BJ (cell line): ENCODE results near the gene NOS1AP. TPM values are rescaled to one million over a fixed set of nuclear protein-coding genes. Genes with fewer than 3 reads are reported as not detected.

Source experiments
- CTCF ChIA-PET: fragments of 350-600 bp; formaldehyde crosslinking; extraction: SDS; loops from one replicate; lab custom pipeline; 2021; ENCODE audit warnings: antibody characterized with exemption, inconsistent platforms; lab: Yijun Ruan, JAX
- POLR2A ChIA-PET: fragments of 300-600 bp; sonication (Branson Sonifier 250); formaldehyde crosslinking; extraction: SDS; loops from one replicate; lab custom pipeline; 2021; ENCODE audit warnings: antibody characterized with exemption; lab: Charles Lee
- DNase-seq: peaks from one replicate; pipeline ENCODE4 v3.0.0-alpha.2; 2011; ENCODE audit warnings: low read depth
- H3K27me3 ChIP-seq: 2 replicates; pipeline ENCODE4 v1.6.0; 2011; ENCODE audit warnings: low read length; ENCODE audit not compliant: control insufficient read depth, insufficient read depth
- H3K36me3 ChIP-seq: 2 replicates; pipeline ENCODE4 v1.5.1; 2011; ENCODE audit warnings: low read length; ENCODE audit not compliant: control insufficient read depth, insufficient read depth
- H3K4me3 ChIP-seq: 2 replicates; pipeline ENCODE4 v1.5.1; 2011; ENCODE audit warnings: low read depth, mild to moderate bottlenecking, control low read depth, low read length
- polyA plus RNA-seq: library from polyadenylated mRNA; depleted of rRNA; stranded (reverse); fragments of >200 nt; gene quantifications from 2 replicates; pipeline ENCODE4 v1.2.3, GENCODE V29; 2011
- TF ChIP-seq, protein P1 (sequence below): IDR thresholded peaks from 2 replicates; pipeline ENCODE4 v1.5.1; 2011; ENCODE audit warnings: low read depth, mild to moderate bottlenecking, control low read depth, inconsistent platforms, low read length, moderate library complexity; ENCODE audit not compliant: insufficient read depth

NOS1AP gene
- polyA plus RNA-seq, 1 experiment: 0.50 TPM

DNA sequence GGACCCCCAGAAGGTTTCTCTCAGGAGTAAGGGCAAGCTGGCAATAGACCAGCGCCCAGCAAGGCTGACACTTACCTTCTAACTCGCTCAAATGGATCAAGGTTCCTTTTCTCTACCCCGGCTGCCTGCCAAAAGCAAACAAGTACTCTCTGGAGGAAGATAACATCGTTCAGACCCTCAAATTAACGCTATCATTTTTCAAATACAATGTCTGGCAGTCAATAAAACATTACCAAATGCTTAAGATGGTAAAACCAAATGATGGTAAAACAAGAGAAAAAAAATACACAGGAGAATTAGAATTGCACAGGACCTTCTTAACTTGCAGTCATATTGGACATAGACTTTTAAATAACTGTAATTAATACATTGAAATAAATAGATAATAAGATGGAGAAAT, 159.1 kb downstream of the NOS1AP start:
- ChIA-PET POLR2A (no interaction called here), CTCF (no interaction called here)
- TF ChIP-seq, protein P1, sequence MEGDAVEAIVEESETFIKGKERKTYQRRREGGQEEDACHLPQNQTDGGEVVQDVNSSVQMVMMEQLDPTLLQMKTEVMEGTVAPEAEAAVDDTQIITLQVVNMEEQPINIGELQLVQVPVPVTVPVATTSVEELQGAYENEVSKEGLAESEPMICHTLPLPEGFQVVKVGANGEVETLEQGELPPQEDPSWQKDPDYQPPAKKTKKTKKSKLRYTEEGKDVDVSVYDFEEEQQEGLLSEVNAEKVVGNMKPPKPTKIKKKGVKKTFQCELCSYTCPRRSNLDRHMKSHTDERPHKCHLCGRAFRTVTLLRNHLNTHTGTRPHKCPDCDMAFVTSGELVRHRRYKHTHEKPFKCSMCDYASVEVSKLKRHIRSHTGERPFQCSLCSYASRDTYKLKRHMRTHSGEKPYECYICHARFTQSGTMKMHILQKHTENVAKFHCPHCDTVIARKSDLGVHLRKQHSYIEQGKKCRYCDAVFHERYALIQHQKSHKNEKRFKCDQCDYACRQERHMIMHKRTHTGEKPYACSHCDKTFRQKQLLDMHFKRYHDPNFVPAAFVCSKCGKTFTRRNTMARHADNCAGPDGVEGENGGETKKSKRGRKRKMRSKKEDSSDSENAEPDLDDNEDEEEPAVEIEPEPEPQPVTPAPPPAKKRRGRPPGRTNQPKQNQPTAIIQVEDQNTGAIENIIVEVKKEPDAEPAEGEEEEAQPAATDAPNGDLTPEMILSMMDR: no peak
- H3K36me3 ChIP-seq: no peaks in the 10 kb centered on the region
- no peak for DNase-seq
- H3K4me3 ChIP-seq: no peak overlapping the region
- H3K27me3 ChIP-seq: peaks cover 2% of the 10 kb centered on the region

DNA sequence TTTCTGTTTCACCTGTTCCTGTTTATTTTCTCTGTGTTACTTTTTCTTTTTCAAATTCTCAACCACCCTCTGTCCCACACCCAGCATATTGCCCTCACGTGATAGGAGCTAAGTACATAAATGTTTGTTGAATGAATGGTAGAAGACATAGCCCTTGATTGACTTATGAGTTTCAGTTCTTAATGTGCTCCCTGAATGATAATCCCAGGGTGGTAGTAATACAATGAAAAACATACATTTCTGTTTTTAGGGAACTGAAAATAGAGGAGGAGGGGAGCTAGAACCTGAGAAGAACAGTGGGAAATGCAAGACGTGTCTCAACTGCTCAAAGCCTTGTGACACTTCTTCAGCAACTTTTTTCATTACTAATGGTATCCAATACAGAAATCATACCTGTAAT, 160.1 kb downstream of the NOS1AP start:
- TF ChIP-seq, protein P1: no peak
- ChIA-PET CTCF (interaction anchor here (1.0 kb wide), 1 partner anchor 60 kb away, joined by 3 read pairs; no protein-coding TSS in a partner anchor), POLR2A (no interaction called here)
- no peak overlapping the region for H3K4me3 ChIP-seq
- DNase-seq: no peak
- H3K27me3 ChIP-seq: peaks cover 2% of the 10 kb centered on the region
- H3K36me3 ChIP-seq: no peaks in the 10 kb centered on the region

DNA sequence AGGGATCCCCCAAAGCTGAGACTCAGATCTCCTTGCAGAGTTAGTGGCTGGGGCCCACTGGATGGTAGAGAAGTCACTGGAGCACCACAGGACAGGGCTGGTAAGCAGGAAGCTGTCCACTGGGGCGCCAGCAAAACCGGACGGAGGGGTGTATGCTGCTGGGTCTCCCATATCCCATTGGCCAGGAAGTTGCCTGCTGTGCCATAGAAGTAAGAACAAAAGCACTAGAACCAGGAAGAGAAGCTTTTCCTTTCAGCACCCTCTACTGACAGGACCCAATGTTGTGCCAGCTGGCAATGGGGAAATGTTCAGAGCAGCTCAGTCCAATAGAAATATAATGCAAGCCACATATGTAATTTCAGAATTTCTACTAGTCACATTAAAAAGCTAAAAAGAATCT, 160.6 kb downstream of the NOS1AP start:
- Histone ChIP-seq H3K36me3 (no peaks in the 10 kb centered on the region), H3K27me3 (peaks cover 2% of the 10 kb centered on the region), H3K4me3 (no peak overlapping the region)
- POLR2A ChIA-PET: no interaction called here
- CTCF ChIA-PET: interaction anchor here (1.0 kb wide), 1 partner anchor 61 kb away, joined by 3 read pairs; no protein-coding TSS in a partner anchor
- TF ChIP-seq, protein P1: no peak
- no peak for DNase-seq

DNA sequence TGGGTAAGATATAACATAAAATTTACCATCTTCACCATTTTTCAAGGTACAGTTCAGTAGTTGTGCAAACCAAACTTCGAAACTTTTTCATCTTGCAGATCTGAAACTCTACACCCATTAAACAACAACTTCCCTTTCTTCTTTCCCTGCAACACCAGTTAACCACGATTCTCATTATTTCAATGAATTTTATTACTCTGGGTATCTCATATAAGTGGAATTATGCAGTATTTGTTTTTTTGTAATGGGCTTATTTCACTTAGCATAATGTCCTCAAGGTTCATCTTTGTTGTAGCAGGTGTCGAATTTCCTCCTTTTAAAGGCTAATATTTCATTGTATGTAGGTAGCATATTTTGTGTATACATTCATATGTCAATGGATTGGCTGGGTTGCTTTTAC, 161.0 kb downstream of the NOS1AP start:
- DNase-seq: no peak
- TF ChIP-seq, protein P1: no peak
- CTCF ChIA-PET: interaction anchor here (0.7 to 1.0 kb wide), 2 partner anchors 7 to 61 kb away, joined by 3 read pairs; no protein-coding TSS in a partner anchor
- no peaks in the 10 kb centered on the region for H3K36me3 ChIP-seq
- peaks cover 2% of the 10 kb centered on the region for H3K27me3 ChIP-seq
- POLR2A ChIA-PET: no interaction called here
- H3K4me3 ChIP-seq: no peak overlapping the region

DNA sequence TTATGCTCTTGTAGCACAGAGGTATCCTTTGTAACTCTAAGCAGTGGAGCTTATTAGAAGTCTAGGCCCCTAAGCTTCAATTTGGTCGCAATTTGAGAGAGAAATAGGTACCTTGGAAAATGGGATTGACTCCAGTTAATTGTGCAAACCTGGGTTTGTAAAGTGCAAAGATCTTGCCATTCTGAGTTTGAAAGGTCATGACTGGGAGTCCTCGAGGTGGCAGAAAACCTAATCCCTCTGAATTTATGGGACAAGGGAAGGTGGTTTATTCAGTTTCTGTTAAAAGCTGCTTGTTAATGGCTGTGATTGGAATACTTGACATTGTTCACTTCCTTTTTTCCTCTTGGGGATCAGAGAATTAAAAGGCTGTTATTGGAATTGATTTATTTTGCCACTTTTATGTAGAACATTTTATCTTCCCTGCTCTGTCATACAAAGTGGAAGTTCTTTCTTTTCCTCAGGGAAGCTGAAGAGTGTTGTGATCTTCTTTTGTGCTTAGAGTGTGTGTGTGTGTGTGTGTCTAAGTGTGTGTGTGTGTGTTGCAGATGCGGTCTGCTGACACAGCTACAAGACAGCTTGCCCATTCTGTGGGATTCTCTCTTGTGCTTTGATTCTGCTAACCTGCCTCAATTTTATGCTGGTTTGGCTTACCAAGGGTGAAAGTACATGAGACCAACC, 162.7 kb downstream of the NOS1AP start:
- POLR2A ChIA-PET: no interaction called here
- CTCF ChIA-PET: interaction anchor here (1.0 to 1.4 kb wide), 2 partner anchors 44 to 176 kb away, joined by 3 read pairs; no protein-coding TSS in a partner anchor
- Histone ChIP-seq H3K27me3 (peaks cover 2% of the 10 kb centered on the region), H3K36me3 (no peaks in the 10 kb centered on the region), H3K4me3 (no peak overlapping the region)
- TF ChIP-seq, protein P1: no peak
- DNase-seq: no peak
